HuH-7 (cell line): Measurements from ENCODE around the gene SIL1.
"Not testable (repeated sequence)": the region's sequence is repeated elsewhere in the genome, so short reads cannot be mapped to it uniquely, and the experiment has no call there.

Source experiments
- DNase-seq: peaks from one replicate; pipeline ENCODE4 v3.0.0; 2011; ENCODE audit warnings: low spot score

Gene SIL1

GRCh38 chr5:139105621-139106071 is 92.5 kb downstream of the SIL1 start:
- no peak for DNase-seq

- DNase-seq: no peak
Observed at GRCh38 chr5:139104577-139105276, 93.4 kb downstream of the SIL1 start.

DNA sequence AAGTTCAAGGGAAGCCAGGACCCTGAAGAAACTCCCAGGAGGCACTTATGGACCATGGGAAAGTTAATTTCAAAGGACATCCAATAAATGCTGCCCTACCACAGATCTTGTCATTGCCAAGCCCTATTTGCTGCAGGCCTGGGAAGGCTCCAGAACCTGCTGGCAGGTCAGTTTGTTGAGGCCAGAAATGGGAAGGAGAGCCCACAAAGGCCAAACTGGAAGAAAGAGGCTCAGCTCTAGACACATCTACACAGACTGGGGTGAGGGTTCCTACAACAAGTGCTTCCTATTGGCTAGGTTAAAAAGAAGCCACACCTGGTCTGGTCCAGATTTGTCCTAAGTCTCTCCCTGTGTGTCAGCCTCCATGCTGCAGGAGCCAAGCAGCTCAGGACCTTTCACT is 94.4 kb downstream of the SIL1 start:
- no peak for DNase-seq

- no peak for DNase-seq
Observed at GRCh38 chr5:139100825-139101224, 97.3 kb downstream of the SIL1 start.

DNA sequence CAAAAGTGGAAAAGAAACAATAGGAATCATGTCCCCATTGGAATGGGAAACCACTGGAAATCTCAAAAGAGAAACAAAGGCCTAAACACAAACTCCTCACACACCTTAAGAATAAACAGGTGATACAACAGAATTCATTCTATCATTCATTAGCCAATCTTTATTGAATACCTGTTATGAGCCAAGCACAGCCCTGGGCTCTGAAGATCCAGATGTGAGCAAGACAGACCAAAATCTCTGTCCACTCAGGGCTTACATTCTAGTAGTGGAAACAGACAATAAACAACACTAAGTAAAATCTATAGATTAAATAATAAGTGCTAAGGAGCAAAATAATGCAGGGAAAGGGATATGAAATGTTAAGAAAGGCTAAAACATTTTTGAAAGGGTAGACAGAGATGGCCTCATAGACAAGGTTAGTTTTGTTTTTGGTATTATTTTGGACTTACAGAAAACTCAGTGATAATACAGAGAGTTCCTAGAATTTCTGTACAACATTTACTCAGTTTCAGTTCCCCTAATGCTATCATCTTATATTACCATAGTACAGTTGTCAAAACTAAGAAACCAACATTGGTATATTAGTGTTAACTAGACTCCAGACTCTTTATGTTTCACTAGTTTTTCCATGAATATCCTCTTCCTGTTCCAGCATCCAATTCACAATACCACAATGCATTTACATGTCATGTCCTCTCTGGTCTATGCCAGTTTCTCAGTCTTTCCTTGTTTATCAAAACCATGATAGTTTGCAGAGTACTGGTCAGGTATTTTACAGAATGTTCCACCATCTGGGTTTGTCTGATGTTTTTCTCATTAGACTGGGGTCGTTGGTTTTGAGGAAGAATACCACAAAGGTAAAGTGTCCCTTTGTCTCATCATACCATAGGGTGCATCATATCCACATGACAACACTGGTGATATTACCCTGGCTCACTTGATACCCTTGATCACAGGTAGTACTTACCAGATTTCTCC is 103.7 kb downstream of the SIL1 start:
- no peak for DNase-seq

DNA sequence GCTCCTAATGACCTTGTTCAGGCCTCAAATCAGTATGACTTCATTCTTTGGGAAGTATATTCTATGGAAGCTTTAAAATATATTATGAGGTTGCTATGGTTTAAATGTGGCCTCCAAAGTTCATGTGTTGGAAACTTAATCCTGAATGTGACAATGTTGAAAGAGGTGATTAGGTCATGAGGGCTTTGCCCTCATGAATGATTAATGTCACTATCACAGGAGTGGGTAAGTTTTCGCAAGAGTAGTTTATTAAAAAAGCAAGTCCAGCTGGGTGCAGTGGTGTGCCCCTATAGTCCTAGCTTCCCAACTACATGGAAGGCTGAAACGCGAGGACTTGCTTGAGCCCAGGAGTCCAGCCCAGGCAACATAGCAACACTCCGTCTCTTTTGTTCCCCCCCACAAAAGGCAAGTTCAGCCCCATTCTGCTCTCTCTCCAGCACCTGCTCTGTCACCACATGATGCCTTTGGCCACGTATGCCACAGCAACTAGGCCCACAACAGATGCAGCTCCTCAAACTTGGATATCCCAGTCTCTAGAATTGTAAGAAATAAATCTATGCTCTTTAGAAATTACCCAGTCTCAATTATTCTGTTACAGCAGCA is 105.3 kb downstream of the SIL1 start:
- no peak for DNase-seq

DNA sequence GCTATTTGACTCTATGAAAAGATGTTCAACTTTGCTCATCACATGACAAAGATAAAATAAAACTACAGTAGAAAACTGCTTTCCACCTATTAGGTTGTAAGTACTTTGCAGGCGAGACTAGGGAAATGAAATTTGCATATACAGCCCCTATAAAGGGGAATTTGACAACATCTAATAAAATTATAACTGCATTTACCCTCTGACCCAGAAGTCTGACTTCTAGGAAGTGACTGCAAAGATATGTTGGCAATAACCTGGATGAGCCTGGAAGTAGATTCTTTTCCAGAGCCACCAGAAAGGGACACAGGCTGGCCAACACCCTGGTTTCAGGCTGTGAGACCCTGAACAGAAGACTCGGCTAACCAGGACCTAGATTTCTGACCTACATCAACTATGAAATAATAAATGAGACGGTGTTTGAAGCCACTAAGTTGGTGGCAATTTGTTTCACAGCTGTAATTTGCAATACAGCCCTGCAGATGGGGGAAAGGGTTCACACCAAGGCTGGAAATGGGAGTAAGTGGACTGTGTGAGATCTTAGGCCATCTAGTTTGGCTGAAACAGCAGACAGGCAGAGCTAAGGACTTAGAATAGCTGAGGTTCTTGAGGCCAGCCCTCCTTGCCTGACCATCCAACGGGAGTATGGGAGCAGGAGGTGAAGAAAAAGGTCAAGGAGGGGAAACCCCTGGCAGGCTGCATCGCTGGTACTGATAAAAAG is 106.6 kb downstream of the SIL1 start:
- DNase-seq: no peak

GRCh38 chr5:139090581-139090980 is 107.6 kb downstream of the SIL1 start:
- DNase-seq: no peak

DNA sequence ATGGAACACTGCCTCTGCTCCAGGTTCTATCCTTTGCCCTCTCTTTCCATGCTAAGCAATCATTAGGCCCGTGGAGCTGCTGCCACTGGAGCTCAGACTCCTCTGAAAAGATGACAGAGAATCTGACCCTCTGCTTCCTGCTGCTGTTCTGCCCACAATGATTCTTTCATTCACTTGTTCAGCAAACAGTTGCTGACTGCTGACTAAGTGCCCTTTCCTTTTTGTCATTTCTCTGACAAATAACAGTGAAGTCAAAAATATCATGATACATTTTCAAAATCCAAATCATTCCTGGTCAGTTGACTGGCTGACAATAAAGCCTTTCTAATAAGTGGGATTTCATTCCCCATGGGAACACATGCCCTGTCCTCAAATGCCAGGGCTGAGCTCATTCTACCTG is 110.1 kb downstream of the SIL1 start:
- DNase-seq: no peak

- DNase-seq: no peak
Observed at GRCh38 chr5:139082813-139083498, 115.2 kb downstream of the SIL1 start.

DNA sequence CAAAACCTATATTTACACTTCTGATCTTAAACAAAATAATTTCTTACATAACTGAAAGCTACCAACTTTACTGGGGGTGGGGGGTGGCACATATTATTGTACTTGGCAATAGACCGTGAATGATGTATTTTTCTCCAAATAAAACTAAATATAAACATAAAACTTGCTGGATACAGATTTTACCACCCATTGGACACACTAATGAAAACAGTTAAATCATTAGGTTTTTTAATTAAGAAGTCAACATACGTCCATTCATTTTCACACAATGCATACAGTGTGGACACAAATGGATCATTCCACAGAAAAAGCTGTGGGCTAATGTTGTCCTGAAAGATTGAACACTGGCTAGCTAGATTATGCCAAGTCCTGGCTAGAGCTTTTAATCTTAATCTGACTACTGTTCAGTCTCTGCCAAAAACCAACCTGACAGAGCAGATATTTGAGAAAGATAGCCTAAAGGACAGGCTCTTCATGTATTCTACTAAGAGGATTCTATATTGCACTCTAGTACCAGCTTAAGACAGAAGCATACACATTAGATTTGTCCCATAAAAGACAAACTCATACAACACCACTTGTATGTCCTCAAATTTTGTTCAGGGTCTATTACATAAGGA is 118.1 kb downstream of the SIL1 start:
- no peak for DNase-seq

DNA sequence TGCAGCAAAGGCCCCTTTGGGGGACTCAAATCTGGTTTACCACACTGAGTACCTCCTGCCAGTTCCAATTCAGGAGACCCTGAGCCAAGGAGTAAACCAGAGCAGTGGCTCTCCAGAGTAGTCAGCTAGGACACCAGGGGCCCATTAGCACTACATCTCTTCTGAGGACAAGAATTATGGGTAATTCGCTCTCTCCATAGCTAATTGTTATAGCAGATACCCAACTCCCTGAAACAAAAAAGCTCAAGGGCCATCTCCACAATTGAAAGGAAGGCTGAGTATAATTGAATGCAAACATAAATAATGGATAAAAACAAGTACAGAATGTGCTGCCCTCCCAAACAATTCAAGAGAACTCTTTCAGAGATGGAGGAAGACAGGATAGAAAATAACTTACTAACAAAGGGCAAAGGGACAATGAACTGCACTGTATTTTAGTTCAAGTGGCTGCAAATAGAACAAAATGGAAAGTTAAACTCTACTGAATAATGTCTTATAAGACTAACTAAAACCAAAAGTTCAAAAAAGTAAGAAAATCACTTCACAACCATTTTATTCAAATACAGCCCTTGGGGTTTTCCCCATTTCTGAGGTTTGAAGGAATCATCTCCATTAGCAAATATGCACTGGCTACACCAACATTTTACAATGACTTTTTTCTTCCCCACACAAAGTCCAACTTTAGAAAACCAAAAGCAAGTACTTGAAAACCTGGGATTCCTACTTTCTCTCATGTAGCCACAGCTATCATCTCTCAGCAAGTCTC is 118.8 kb downstream of the SIL1 start:
- DNase-seq: no peak

DNA sequence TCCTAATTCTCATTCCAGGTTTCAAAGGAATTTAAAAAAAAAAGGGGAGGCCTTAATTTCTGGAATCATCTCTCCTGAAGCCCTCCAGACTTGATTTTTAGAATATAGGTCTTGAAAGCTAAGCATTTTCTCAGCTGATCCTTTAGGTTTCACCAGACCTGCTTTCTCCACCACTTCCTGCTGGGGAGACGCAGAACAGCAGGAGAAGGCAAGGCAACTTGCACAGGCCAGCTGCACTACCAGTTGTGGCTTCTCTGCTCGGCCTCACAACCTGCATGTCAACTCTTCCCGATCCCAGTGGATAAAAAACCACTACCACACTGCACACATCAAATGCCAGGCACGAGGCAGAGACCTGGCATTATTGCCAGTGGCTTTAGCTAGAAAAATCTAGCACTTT is 119.8 kb downstream of the SIL1 start:
- DNase-seq: no peak

DNA sequence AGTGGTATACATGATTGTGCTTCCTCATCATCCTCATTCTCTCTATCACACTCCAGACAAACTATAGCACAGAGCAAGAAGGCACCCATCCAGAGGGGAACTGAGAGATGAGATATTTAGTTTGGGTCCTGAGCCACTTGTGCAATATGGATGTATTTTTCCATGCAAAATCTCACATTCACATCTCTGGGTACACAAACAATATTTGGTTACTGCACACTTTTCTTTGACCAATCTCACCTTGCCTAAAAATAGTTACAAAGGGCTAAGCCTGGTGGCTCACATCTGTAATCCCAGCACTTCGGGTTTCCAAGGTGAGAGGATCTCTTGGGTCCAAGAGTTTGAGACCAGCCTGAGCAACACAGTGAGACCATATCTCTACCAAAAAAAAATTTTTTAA is 120.3 kb downstream of the SIL1 start:
- DNase-seq: no peak

GRCh38 chr5:139076111-139076510 is 122.1 kb downstream of the SIL1 start:
- no peak for DNase-seq

GRCh38 chr5:139075066-139076050 is 122.8 kb downstream of the SIL1 start:
- no peak for DNase-seq

GRCh38 chr5:139073956-139074355 is 124.2 kb downstream of the SIL1 start:
- DNase-seq: not testable (repeated sequence)

- no peak for DNase-seq
Observed at GRCh38 chr5:139068494-139069151, 129.5 kb downstream of the SIL1 start.
